Stimulated activated naive CD4-positive, alpha-beta T cell (primary cell): ENCODE measurements around the gene C2orf72.
"Not testable (repeated sequence)": the region's sequence is repeated elsewhere in the genome, so short reads cannot be mapped to it uniquely, and the experiment has no call there.

ENCODE experiments used
- DNase-seq, 6 experiments: peaks; one replicate each; lab custom pipeline; 2025; lab: John Stamatoyannopoulos, UW

The C2orf72 gene

DNA sequence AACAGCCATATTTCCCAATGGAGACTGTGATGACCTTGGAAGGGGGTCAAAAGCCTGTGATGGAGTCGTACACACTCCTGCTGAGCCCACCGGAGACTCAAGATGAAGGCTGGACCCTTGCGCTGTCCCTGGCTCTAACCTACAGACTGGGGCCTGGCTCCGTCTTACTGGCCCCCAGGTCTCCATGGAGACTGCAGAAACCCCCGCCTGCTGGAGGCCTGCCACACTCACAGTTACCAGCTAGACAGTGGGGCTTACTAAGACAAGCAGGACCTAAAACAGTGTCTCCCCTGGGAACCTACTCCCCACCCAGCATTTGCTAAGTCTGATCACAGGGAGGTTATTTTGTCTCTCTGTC, 9.6 kb downstream of the C2orf72 start:
- DNase-seq = no peak

GRCh38 chr2:231047274-231047922, 10.1 kb downstream of the C2orf72 start:
- no peak for DNase-seq

- DNase-seq = no peak
Observed at GRCh38 chr2:231047923-231048915, 10.9 kb downstream of the C2orf72 start.

- no peak for DNase-seq
Observed at GRCh38 chr2:231049286-231050017, 12.1 kb downstream of the C2orf72 start.

DNA sequence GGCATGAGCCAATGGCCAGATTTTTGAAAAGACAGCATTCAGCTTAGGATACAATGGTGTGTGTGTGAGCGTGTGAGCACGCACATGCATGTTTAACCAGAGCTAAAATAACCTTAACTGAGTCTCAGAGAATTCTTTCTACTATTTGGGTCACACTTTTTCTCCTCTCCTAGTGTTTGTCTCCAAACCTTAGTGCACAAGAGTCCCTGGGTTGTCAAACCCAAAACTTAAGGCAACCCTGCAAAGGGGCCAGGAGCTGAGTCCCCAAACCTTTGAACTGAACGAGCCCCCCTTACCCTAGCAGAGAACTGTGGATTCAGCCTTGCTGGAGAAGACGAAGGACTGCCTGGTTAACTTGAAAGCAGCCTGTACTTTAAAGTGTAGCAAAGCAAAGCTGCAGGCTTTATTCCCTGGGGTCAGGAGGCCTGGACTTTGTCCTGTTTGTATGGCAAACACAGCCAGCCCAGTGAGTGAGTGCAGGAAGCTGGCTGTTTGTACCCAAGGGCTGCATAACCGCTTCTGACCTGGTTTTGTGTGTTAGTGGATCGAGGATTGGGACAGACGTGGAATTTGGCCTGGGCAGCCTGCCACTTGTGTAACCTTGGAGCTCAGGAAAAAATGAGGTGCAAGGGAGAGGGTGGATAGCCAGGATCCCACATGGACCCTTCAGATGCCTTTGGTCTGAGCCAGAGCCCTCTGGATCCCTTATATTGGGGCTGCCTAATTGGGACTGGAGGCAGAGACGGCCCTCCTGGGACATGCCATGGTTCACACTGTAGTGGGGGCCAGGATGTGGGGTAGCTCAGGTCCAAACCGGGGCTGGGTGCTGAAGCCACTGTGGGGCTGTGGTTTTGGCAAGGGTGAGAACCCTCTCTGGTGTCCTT, 12.9 kb downstream of the C2orf72 start:
- DNase-seq = no peak

DNA sequence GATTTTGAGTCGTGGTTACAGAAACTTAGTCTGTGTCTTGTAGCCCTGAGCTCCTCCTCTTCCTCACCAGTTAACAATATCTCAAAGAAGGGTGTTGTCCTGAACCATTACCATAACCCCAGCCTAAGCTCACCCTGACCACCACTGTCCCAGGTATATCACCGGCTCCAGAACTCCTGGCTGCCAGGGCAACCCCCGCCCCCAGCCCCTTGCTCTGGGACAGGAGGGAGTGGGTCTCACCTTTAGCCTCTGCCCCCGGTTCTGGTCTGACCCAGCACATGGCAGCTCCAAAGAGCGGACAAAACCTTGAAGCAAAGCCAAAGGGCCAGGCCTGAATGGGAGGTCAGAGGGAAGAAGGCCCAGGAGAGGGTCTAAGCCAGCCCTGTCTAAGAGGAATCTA, 13.8 kb downstream of the C2orf72 start:
- DNase-seq = no peak

DNA sequence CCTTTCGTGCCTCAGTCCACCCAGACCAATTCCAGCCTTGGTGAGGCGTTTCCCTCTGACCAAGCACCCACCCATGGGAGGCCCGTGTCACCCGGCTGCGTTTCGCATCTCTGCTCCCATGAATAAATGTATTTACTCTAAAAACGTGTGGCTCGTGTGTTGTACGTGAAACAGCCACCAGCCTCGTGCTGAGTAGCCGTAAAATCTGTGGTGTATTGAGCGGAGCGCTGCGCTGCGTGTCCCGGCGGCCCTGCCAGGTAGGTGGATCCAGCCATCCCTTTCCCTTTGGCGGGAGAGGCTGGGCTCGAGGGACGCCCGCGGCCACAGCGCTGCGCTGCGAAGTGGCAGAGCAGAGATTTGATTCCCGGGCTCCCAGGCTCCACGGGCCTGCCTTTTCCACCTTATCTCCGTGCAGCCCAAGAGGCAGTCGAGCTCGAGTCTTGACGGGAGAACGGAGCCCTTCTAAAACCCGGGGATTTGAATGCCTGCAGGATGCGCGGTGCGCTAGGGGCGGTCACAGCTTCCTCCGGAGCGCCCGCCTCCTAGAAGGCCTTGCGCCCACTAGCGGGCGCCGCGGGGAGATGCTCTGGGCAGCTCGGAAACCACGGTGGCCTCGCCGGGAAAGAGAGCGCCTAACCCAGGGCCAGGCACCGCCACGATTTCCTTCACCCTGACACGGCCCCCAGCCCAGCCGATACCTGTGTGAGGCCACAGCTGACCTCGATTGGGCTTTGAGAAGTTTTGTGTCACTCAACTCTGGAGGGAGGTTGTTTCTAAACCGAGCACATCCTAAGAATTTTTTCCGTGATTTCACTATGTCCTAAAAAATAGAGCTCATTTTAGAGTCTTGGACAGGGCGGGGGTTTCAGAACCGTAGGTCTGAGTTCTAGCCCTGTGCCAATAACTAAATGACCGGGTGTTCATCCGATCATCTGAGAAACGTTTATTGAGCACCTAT, 15.4 kb downstream of the C2orf72 start:
- peak; percentile 65 to 81 (median 70) for DNase-seq

DNA sequence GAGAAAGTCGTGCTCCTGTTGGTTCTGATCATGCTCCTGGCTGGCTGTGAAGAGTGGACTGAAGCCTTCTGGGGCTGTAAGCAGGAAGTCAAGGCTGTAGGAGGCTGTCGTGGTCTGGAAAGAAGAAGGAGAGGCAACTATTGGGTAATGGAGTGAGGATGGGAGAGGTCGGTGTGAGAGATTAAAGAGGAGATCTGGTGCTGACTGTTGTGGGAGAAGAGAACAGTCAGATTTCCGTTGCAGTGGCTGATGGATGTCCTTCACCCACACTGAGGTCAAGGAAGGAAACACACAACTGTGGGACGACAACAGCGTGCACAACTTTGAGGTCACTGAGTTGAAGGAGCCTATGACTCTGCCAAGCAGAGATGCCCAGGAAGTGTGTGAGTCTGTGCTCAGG, 16.5 kb downstream of the C2orf72 start:
- DNase-seq = no peak

DNA sequence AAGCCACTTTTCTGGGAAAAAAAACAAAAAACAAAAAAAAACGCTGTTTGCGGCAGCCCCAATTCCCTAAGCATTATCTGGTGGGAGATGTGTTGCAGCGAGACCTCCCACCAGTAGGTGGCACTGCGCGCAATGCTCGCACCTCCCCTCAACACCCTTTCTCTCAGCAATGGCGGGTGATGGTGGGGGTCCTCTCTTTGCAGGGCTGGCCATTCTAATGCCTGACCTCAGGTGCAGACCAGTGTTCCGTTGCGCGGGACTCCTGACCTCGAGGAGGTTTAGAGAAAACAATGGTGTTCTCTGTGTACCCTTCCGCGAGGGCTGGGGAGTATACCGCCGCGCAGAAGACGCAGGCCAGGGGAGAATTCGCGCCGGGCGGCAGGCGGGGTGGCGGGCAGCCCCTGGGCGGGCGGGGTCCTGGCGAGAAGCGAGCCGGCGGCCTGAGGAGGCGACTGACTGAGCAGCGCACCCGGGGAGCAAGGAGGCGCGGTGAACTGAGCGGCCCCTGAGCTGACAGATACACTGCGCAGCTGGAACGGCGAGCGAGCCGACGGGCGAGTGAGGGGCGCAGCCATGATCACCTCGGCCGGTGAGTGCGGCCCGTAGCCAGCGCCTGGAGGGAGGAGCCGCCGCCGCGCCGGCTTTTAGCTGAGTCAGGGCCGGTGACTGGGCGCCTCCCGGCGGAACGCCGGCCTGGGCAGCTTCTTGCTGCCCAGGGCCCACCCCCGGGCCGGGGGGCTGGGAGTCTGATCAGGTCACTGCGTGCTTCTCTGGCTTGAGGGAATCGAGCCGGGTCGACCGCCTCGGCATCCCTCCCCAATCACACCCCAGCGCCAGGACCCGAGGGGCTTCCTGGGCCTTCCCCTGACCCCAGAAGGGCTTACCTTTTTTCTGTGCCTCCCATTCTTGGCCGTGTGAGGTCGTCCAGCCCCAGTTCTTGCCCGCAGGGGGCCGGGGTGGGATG, 19.4 kb downstream of the C2orf72 start, which contains the start of gene PSMD1:
Gene PSMD1 (plus strand): TSS at position 415 of the 964 bp plus-strand sequence. CDS start 159 bp downstream, at position 574.
- DNase-seq = peak; percentile 88 to 100 (median 93)

DNA sequence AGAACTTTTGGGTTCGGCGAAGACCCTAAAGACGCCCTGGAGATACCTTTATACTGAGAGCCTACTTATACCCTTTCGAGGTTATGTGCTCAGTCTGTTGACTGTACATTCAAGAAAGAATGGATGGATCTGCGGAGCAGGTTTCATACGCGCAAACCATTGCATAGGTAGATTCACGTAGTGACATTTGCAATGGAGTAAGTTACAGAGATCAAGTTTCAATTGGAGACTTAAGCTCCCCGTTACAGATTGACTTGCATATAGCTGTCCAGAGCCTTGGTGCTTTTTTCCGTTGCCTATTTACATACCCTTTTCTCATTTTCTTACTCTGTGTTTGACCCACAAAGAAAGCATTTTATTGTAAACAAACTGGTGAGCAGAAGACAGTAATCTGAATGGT, 20.3 kb downstream of the C2orf72 start:
- no peak for DNase-seq

DNA sequence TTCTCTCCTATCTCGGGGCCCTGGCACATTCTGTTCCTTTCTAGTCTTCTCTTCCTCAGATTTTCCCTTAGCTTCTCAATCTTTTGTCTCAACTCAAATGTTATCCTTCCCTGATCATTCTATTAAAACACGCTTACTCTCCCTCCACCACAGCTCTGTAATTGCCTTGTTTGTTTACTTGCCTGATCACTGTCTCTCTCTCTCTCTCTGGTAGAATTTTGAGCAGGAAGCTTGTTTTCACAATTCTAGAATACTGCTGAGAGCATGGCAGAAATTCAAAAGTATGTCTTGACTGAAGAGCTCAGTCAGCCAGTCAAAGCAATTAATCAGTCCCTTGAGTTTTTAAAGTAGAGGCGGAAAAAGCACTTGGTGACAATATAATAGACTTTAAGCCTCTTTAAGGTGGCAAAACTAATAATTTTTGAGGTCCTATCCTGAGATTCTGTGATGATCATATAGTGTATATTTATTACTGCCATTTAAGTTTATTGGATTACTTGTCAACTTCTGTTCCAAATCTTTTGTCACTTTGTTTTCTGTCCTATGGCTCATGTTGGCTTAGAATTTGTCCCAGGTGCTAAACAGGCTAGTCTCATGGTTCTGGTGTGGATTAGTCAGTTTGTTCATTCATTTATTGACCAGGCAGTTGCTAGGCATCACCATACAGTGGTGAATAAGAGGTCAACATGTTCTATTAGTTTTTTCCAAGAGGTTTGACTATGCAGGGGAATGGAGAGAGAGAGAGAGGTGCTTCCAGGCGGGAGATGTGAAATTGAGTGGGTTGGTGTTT, 21.6 kb downstream of the C2orf72 start:
- DNase-seq = no peak

GRCh38 chr2:231059756-231060155, 22.4 kb downstream of the C2orf72 start:
- no peak for DNase-seq

DNA sequence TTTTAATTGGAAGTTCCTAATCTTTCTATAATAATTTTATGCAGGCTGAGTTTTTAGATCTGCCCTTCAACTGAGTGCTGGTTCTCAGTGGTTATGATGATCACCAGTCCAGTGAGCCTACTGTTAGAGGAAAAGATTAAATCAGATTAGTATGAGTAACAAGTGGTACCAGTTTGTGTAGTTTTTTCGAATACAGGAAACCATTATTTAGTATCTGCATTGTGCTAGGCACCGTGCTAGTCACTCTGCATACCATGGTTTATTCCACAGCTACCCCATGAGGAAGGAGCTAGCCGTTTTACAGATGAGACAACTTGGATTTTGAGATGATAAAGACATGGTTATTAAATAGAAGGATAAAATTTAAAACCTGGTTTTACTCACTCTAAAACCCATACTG, 25.5 kb downstream of the C2orf72 start:
- DNase-seq = no peak

- no peak for DNase-seq
Observed at GRCh38 chr2:231063347-231063746, 26.0 kb downstream of the C2orf72 start.

GRCh38 chr2:231065966-231066365, 28.6 kb downstream of the C2orf72 start:
- DNase-seq = no peak

DNA sequence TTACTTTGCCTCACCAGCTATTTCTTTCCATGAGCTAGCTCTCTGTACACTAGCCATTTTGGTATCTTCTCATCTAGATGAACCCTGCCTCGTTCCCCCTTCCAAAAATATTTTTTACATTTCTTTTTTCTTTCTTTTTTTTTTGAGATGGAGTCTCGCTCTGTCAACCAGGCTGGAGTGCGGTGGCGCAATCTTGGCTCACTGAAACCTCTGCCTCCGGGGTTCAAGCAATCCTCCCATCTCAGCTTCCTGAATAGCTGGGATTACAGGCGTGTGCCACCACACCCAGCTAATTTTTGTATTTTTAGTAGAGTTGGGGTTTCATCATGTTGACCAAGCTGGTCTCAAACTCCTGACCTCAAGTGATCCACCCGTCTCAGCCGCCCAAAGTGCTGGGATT, 30.2 kb downstream of the C2orf72 start:
- not testable (repeated sequence) for DNase-seq

DNA sequence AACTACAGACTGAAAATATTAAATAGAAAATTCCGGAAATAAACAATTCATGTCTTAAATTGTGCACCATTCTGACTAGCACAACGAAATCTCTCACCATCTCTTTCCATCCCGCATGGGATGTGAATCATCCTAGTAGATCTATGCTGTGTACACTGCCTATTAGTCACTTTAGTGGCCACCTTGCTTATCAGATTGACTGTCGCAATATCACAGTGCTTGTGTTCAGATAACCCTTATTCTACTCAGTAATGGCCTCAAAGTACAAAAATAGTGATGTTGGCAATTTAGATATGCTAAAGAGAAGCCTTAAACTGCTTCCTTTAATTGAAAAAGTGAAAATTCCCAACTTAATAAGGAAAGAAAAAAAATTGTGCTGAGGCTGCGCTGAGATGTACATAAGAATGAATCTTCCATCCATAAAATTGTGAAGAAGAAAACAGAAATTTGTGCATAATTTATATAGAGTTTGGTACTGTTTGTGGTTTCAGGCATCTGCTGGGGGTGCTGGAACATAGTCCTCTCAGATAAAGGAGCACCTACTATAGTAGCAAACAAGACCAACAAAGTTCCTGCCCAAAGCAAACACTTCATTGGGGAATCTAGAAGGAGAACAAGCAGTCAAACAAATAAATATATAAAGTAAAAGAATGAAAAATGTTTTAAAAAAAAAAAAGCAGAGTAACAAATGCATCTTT, 31.4 kb downstream of the C2orf72 start:
- DNase-seq = no peak
